Measurements from ENCODE around the gene WWOX.

The WWOX gene

DNA sequence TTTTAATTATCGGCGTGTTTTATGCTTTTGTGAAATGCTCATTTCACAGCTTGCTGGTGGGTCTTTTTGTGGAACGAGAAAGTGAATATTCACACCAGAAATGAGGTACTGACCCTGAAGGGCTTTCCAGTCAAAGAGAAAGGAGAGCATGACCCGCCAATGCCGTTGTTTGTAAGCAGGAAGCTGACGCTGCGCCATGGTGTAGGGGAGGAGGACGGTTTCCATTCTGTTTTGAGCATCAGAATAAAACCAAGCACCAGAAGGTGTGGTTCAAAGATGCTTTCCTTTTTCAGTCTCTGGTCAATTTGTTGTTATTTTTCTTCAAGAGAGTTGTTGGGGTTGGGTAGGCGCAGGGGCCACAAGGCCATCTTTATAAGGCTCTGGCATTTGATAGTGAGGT lies 669.3 kb downstream of the WWOX start:
- DNase-seq (ENCODE audit: low spot score): peak; percentile 19

DNA sequence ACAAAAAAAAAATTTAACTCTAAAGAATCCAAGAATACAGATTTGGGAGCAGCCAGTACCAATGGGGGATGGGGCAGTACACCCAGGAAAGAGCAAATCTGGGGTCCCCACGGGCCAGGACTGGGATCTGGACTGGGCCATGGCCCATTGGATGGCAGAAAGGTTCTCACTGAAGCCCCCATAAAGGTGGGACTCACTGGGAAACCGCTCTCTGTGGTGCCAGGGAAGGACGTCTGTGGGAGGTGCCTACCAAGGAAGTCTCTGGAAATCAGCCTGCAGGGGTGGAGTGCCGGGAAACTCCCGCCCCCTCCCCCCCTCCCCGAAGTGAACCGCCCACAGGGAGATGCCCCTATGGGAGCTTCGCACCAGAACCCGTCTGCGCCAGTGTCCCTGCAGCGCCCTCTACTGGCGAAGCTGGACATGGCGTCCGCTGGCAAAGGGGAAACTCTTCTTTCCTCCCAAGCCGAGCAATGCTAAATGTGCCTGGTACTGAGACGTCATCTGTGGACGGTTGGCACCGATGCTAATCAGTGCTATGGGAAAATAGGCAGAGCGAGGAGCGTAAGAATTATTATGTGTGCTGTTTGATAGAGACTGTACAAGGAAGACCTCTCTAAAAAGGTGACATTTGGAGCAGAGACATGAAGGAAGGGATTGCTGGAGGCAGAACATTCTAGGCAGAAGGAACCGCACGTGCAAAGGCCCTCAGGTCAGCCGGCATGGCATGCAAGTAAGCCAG lies 671.1 kb downstream of the WWOX start:
- DNase-seq (ENCODE audit: low spot score): peak; percentile 78

DNA sequence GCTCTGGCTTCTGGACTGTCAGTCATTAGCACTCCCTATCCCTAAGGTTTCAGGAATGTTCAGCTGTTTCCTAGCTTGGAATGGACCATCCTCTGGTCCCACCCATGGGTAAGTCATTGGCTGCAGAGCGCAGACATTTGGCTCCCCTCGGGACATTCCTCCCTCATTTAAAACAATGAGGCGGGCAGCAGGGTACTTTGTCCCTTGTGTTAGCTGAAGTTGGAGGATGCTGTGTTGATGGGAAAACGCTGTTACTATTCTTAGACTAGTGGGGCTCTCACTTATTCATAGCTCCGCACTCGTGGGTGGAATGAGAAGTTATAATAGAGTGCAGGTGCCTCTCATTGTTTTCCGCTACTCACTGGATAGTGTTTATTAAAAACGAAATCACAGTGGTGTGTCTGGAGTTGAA lies 673.8 kb downstream of the WWOX start:
- DNase-seq (ENCODE audit: low spot score): no peak

DNA sequence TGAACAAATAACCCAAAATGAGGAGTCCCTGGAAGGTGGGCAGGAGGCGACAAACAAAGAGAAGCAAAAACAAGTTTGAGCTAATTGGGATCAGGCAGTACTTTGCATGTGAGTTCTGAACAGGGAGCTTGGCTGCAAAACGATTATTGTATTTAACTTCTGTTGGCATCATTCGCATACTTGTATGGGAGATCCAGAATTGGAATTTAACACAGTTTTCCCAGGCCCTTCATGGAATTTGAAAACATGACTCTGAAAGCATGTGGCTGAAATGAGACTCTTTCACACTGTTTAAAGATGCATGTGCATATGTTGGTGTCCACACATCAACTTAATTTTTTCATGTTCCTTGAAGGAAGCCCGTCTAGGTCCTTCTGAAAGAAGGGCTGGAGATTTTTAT lies 674.3 kb downstream of the WWOX start:
- DNase-seq (ENCODE audit: low spot score): no peak

DNA sequence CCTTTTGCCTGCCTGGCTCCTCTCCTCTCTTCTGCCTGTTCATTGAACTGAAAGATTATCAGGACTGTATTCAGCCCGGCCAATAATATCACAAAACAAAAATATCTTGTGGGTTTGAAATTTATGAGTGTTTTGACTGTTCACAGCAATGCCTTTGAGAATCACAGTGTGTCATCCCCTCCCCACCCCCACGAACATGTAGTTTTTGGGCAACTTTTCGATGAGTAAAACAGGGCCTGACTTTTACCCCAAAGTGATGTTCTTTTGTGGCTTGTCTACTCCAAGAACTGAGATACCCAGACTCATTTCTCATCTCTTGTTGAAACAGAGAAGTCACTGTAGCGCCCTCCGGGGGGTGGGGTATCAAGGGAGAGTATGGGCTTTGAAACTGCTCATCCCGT lies 675.7 kb downstream of the WWOX start:
- no peak for DNase-seq (ENCODE audit: low spot score)

DNA sequence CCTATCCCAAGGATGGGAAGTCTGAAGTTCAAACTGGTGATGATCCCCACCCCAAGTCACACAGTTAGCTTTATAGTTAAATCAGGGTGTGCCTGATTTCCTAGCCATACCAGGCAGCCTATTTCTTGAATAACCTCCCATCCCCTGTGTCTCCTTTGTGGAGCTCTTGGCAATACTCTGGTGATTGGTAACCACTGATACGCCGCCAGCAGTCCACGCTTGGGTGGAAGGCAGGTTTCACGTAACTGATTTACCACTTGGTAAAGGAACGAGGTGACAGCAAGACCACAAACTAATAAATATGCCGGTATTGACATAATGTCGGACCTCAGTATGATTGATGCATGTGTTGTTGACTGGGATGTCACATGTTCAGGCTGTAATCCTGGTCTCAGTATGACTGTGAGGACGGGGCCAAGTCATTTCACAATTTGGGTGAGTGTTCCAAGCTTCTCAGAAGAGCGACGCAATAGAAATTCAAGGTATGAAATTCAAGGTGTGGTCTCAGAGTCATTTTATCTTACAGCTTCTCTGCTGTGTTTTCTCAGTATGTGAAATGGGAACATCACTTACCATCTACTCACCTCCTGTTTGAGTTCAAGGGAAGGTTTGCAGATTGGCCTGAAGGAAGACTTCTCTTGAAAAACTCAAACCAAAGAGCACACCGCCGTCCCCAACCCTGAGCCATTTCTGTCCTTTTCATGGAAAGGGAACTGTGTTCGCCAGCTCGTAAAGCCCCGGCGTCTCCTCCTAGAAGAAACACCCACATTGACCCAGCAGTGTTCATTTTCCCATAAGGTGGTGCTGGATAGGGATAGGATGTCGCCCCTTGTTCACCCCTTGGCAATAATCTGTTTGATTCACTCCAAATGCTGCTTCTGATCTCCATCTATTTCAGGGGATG lies 678.9 kb downstream of the WWOX start:
- no peak for DNase-seq (ENCODE audit: low spot score)

DNA sequence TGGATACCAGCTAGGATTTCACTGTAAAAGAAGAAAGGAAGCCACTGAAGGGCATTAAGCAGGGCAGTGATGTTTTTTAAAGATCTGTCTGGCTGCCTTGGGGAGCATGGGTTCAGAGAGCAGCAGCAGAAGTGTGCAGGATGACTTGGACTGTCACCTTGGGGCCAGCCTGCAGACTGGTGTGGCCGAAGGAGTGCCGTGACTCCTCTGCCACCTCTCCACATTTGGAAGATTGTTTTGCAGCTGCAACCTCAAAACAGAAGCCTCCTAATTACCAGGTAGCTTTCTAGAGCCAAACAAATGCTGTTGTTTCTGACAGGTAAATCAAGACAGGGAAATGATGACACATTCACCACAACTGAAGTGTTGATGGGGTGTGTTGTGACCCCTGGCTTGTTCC lies 681.4 kb downstream of the WWOX start:
- DNase-seq (ENCODE audit: low spot score): no peak

DNA sequence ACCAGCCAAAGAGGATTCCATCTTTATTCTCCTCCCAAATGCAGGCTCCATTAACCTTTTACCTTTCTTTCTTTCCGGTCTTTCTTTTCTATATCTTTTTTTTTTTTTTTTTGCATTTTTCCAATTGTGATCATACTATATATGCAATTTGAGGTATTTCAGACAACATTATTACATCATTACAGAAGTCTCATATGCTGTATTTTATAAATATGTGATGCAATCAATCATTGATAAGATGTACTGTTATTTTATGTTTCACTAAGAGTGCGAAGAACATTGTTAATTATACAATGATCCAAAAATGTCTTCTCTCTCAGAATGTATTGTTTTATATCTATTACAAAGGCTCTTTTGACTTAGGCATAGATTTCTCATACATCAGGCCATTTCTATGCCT lies 683.1 kb downstream of the WWOX start:
- no peak for DNase-seq (ENCODE audit: low spot score)

DNA sequence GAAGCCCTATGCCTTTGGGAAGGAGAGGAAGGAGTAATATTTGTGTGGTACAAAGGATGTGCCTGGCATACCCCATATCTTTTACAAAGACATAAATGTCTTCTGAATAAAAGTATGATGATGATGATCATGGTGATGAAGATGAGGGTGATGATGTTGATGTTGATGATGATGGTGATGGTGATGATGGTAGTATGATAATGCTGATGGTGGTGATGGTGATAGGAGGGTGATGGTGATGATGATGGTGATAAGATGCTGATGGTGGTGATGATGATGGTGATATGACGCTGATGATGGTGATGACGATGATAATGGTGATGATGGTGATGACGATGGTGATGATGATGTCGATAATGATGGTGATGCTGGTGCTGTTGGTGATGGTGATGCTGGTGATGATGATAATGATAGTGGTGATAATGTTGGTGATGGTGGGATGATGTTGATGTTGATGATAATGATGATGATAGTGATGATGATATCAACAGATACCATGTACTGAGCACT lies 684.2 kb downstream of the WWOX start:
- no peak for DNase-seq (ENCODE audit: low spot score)

DNA sequence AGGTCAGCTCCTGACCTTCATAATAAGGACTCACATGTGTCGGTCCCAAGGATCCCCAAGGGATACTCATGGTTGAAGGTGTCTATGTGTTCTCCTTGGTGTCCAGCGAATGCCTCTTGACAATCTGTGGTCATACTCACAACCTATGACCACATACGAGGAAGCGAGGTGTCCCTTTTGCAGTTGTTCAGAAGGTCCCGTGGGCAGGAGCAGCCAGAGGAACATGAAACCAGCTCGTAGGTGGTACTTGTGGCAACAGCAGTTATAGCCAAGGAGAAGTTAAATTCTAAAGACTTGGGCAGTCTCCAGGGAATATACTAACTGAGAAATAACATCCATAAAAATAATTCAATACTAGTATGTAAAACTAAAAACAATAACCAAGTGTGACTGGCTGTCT lies 685.3 kb downstream of the WWOX start:
- no peak for DNase-seq (ENCODE audit: low spot score)

DNA sequence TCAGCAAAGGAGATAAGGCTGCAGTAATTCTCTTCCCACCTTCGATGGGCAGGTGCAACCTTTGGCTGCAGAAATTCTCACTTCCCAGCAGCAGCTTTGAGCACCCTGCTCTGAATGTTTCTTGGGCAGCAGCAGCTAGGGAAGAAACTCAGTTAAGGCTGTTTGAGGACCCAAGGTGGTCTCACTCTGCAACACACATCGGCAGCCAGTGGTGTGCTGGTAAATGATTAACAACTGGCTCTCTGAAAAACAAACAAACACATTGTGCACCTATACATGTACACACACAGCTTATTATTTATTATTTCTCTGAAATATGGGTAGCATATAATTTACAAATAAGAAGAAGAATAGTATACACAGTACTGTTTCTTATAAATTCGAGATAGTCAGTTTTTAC lies 685.8 kb downstream of the WWOX start:
- DNase-seq (ENCODE audit: low spot score): no peak

DNA sequence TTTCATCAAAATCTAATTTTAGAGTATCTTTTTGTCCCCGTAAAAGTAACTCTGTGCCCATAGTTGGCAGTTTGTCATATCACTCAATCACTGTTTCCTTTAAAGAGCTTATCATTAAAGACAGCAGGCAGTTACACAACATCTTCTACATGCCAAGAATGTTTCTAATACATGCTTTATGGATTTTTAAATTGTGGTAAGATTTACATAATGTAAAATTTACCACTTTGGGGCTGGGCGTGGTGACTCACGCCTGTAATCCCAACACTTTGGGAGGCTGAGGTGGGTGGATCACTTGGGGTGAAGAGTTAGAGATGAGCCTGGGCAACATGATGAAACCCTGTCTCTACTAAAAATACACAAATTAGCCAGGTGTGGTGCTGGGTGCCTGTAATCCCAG lies 687.2 kb downstream of the WWOX start:
- no peak for DNase-seq (ENCODE audit: low spot score)

DNA sequence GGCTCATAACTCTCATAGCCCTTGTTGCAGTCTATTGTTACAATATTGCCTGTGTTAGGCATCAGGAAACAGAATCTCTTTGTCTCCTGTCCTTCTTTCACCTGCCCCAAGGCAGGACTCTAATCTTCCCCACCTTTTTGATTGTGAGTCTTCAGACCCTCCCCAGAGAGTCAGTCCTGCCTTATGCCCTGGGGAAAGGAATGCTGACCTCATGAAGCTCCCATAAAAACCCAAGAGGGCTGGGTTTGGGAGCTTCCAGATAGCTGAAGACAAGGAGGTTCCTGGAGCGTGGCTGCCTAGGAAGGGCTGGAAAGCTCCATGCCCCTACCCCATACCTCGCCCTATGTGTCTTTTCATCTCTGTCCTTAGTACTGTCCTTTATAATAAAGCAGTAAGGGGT lies 688.8 kb downstream of the WWOX start:
- no peak for DNase-seq (ENCODE audit: low spot score)

DNA sequence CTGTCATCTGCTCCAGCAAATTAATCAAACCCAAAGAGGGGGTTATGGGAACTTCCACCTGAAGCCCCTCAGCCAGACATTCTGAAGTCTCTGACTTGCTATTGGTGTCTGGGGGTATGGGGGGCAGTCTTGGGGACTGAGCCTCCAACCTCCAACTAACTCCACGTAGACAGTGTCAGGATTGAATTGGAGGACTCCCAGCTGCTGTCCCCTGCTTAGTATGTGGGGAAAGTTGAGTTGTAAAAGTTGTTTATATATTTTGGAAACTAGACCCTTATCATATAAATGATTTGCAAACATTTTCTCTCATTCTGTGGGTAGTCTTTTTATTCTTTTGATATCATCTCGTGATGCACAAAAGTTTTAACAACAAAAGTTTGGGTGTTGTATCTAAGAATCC lies 689.2 kb downstream of the WWOX start:
- DNase-seq (ENCODE audit: low spot score): no peak

DNA sequence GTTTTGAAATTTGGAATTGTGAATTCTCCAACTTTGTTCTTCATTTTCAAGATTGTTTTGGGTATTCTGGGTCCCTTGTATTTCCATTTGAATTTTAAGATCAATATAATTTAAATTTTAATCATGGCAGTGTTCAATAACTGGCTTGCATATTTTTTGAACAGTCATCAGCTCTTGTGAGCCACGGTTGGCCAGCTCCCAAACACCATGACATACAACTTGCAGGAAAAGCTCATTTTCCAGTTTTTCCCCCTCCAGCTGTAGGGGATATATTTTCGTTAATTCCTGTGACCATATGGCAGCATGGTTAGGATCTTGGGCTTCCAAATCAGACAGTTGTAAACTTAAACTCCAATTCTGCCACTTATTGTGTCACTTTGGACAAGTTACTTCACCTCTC lies 690.1 kb downstream of the WWOX start:
- DNase-seq (ENCODE audit: low spot score): no peak

DNA sequence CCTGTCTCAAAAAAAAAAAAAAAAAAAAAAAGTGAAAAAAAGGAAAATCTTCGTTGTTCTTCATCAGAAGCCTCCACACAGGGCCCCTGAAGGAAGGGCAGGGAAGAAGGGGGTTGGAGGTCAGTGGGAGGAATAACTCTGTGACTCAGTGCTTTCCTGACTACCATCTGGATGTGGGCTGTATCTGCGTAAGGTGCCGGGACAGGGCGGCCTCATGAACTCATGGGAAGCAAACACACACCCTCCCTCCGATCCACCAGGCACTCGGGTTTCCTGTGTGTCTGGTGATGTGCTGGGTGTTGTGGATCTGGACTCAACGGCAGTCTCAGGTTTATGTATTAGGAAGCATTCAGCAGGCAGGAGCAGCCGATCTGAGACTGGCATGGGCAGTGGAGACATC lies 691.6 kb downstream of the WWOX start:
- DNase-seq (ENCODE audit: low spot score): no peak

DNA sequence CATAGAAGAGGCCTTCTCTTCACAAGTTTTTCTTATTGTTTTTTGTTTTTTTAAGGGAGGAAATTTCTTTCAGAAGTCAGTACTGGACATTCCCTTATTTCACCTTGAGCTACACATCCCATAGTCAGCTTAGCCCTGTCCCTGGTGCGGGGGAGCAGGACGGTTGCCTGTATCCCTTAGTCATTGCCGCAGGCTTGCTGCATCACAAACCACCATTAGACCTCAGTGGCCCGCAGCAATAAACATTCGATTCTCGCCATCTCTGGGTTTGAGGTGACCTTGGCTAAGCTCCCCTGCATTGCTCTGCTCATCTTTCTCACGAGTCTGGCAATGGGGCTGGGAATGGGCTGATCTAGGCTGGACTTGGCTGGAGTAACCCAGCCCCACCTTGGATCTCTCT lies 692.5 kb downstream of the WWOX start:
- no peak for DNase-seq (ENCODE audit: low spot score)

DNA sequence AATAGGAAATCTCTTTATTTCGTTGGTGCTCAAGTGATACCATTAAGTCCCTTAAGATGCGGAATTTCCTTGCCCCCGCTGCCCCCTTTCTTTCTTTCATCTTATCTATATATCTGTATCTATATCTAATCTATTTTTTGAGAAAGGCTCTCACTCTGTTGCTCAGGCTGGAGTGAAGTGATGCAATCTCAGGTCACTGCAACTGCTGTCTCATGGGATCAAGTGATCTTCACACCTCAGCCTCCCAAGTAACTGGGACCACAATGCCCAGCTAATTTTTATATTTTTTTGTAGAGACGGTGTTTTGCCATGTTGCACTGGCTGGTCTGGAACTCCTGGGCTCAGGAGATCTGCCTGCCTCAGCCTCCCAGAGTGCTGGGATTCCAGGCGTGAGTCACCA lies 693.5 kb downstream of the WWOX start:
- DNase-seq (ENCODE audit: low spot score): no peak

DNA sequence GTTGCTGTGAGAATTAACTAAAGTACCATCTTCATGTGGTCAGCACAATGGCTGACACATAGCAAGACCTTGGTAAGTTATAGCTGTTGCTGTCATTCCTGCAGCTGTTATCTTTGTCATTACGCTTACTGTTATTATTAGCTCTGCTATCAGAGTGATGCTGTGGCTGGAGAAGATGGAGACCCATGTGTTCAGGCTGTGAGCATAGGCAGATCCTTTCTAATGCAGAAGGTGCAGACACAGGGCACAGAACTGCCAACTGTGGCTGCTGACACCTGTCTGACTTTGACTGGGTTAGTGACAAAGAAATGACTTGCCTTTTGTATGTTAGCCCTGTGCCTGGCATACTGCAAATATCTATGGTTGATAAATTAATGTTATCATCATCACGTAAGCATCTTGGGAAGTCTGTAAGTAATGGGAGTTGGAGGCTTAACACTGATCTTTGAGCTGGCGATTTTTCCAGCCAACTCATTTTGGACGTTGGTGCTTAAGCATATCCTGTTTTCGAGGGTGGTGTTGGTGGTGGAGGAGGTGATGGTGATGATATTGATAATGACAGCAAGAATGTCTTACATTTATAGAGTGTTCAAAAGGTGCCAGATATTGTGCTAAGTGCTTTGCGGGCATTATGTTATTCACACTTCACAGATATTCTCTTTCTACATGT lies 695.3 kb downstream of the WWOX start:
- DNase-seq (ENCODE audit: low spot score): no peak

DNA sequence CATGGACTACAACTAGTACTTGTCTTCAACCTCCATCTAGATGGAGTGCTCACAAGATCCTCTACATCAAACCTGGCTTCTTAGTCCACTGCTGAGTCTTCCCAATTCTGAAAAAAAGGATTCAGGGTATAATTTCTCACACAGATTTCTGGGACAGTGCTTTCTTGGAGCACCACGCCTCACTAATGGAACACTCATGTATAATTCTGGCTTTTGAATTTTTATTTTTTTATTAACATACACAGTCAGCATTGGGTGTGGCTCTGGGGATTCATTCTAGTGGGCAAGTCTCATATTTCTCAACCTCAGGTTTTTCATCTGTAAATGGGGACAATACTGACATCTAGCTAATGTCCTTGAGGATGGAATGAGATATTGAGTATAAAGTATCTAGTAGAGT lies 696.0 kb downstream of the WWOX start:
- no peak for DNase-seq (ENCODE audit: low spot score)

DNA sequence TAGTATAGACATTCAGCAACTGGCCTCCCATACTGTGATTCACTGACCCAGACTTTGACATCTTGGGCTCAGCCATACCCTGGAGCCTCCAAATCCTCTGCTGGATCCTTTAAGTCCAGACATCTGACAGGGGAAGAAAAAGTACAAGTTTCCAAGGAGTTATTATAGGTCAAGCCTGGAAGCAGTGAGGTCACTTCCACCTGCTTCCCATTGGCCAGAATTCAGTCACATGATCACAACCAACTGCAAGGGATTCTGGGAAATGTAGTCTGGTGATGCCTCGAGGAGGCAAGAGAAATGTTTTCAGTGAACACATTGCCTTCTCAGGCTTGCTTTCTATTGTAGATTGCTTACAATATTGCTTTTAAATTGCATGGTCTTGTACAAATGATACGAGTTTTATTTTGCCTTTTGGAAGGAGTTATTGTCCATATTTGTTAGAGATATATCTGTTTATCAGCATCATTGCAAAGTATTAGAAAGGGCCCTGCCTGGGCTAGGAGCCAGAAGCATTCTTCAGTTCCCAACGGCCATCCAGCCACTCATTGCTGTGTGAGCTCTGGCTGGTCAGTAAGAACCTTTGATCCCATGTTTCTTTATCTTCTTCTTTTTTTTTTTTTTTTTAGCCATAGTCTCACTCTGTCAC lies 696.9 kb downstream of the WWOX start:
- DNase-seq (ENCODE audit: low spot score): peak; percentile 7

DNA sequence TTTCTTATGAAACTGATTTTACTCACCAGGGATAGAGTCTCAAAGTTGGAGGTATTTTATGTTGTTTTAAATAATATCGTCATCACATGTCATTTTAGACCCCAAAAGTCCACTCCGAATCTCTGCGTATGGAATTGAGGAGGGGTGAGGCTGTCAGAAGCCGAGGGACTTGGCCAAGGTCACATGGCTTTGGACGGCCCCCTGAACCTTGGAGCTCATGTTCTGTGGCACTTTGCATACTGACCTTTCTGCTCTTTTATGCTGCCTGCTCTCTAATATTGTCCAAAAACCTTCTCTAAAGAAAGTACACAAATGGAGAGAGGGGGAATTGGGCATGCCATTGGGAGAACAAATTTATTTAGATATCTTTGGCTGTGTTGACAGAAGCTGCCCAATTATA lies 700.0 kb downstream of the WWOX start:
- DNase-seq (ENCODE audit: low spot score): no peak
